HEK293 (cell line): Measurements from ENCODE around the gene WASF2.
A peak's percentile ranks its signal among the peaks of the same experiment; 100 is the strongest.

ENCODE experiments used
- HOXC10 ChIP-seq: sonication (generic); formaldehyde crosslinking; IDR thresholded peaks from 2 replicates; pipeline ENCODE4 v1.8.1; 2023; ENCODE audit warnings: mild to moderate bottlenecking, missing genetic modification reagents
- KLF10 ChIP-seq: fragments of 450-650 bp; IDR thresholded peaks from 2 replicates; pipeline ENCODE4 v1.5.1; 2018; ENCODE audit warnings: missing biosample characterization, mild to moderate bottlenecking, missing genetic modification characterization
- KLF8 ChIP-seq: fragments of 450-650 bp; formaldehyde crosslinking; IDR thresholded peaks from 2 replicates; pipeline ENCODE4 v1.5.1; 2016; ENCODE audit warnings: missing biosample characterization, missing genetic modification characterization
- OVOL3 ChIP-seq: fragments of 450-650 bp; formaldehyde crosslinking; IDR thresholded peaks from 2 replicates; pipeline ENCODE4 v1.5.1; 2016; ENCODE audit warnings: missing biosample characterization, missing genetic modification characterization
- PATZ1 ChIP-seq: fragments of 450-650 bp; formaldehyde crosslinking; IDR thresholded peaks from 2 replicates; pipeline ENCODE4 v1.5.1; 2016; ENCODE audit warnings: missing biosample characterization, missing genetic modification characterization
- SCRT2 ChIP-seq: fragments of 450-650 bp; formaldehyde crosslinking; IDR thresholded peaks from 2 replicates; pipeline ENCODE4 v1.5.1; 2016; ENCODE audit warnings: missing biosample characterization, missing genetic modification characterization
- SP7 ChIP-seq: fragments of 450-650 bp; formaldehyde crosslinking; IDR thresholded peaks from 2 replicates; pipeline ENCODE4 v1.5.1; 2016; ENCODE audit warnings: missing biosample characterization, missing genetic modification characterization
- YY1 ChIP-seq: fragments of 450-650 bp; formaldehyde crosslinking; IDR thresholded peaks from 2 replicates; pipeline ENCODE4 v1.5.1; 2018; ENCODE audit warnings: missing biosample characterization, missing genetic modification characterization
- ZBTB21 ChIP-seq: fragments of 450-650 bp; formaldehyde crosslinking; IDR thresholded peaks from 2 replicates; pipeline ENCODE4 v1.5.1; 2017; ENCODE audit warnings: missing biosample characterization, missing genetic modification characterization
- ZFHX2 ChIP-seq: fragments of 450-650 bp; formaldehyde crosslinking; conservative IDR thresholded peaks from 2 replicates; pipeline ENCODE4 v1.5.1; 2016; ENCODE audit warnings: missing biosample characterization, missing genetic modification characterization
- ZFP37 ChIP-seq: fragments of 450-650 bp; formaldehyde crosslinking; IDR thresholded peaks from 2 replicates; pipeline ENCODE4 v1.5.1; 2016; ENCODE audit warnings: missing biosample characterization, missing genetic modification characterization
- ZNF121 ChIP-seq: fragments of 450-650 bp; formaldehyde crosslinking; IDR thresholded peaks from 2 replicates; pipeline ENCODE4 v1.5.1; 2016; ENCODE audit warnings: missing biosample characterization, missing genetic modification characterization
- ZNF138 ChIP-seq: fragments of 450-650 bp; formaldehyde crosslinking; IDR thresholded peaks from 2 replicates; pipeline ENCODE4 v1.5.1; 2016; ENCODE audit warnings: missing biosample characterization, missing genetic modification characterization, borderline replicate concordance
- ZNF2 ChIP-seq: fragments of 450-650 bp; formaldehyde crosslinking; IDR thresholded peaks from 2 replicates; pipeline ENCODE4 v1.5.1; 2016; ENCODE audit warnings: missing biosample characterization, missing genetic modification characterization
- ZNF24 ChIP-seq: fragments of 450-650 bp; formaldehyde crosslinking; IDR thresholded peaks from 2 replicates; pipeline ENCODE4 v1.5.1; 2016; ENCODE audit warnings: missing biosample characterization, missing genetic modification characterization
- ZNF274 ChIP-seq, 2 experiments: fragments of 200-500 bp in 1 of 2; fragments of 450-650 bp in 1 of 2; sonication (Bioruptor generic) in 1 of 2; formaldehyde crosslinking in 1 of 2; IDR thresholded peaks; 2 replicates each; pipeline versions ENCODE4 v1.5.1 to v1.6.1; 2014 to 2016; ENCODE audit warnings: borderline replicate concordance in 1 of 2, inconsistent platforms in 1 of 2, low read length in 1 of 2, missing biosample characterization in 1 of 2, missing genetic modification characterization in 1 of 2
- ZNF302 ChIP-seq: fragments of 450-650 bp; formaldehyde crosslinking; IDR thresholded peaks from 2 replicates; pipeline ENCODE4 v1.5.1; 2016; ENCODE audit warnings: missing biosample characterization, missing genetic modification characterization, low read depth
- ZNF37A ChIP-seq: fragments of 450-650 bp; IDR thresholded peaks from 2 replicates; pipeline ENCODE4 v1.5.1; 2018; ENCODE audit warnings: missing biosample characterization, missing genetic modification characterization
- ZNF48 ChIP-seq: fragments of 450-650 bp; formaldehyde crosslinking; IDR thresholded peaks from 2 replicates; pipeline ENCODE4 v1.5.1; 2016; ENCODE audit warnings: missing biosample characterization, missing genetic modification characterization
- ZNF501 ChIP-seq: fragments of 450-650 bp; formaldehyde crosslinking; IDR thresholded peaks from 2 replicates; pipeline ENCODE4 v1.5.1; 2016; ENCODE audit warnings: missing biosample characterization, missing genetic modification characterization
- ZNF513 ChIP-seq: fragments of 450-650 bp; IDR thresholded peaks from 2 replicates; pipeline ENCODE4 v1.5.1; 2018; ENCODE audit warnings: missing biosample characterization, missing genetic modification characterization
- ZNF580 ChIP-seq: fragments of 450-650 bp; formaldehyde crosslinking; IDR thresholded peaks from 2 replicates; pipeline ENCODE4 v1.5.1; 2016; ENCODE audit warnings: missing biosample characterization, missing genetic modification characterization
- ZNF585B ChIP-seq: fragments of 450-650 bp; formaldehyde crosslinking; IDR thresholded peaks from 2 replicates; pipeline ENCODE4 v1.5.1; 2016; ENCODE audit warnings: missing biosample characterization, missing genetic modification characterization
- ZNF600 ChIP-seq: fragments of 450-650 bp; formaldehyde crosslinking; IDR thresholded peaks from 2 replicates; pipeline ENCODE4 v1.5.1; 2016; ENCODE audit warnings: missing biosample characterization, missing genetic modification characterization
- ZNF621 ChIP-seq: fragments of 450-650 bp; formaldehyde crosslinking; IDR thresholded peaks from 2 replicates; pipeline ENCODE4 v1.5.1; 2017; ENCODE audit warnings: missing biosample characterization, missing genetic modification characterization
- ZNF658 ChIP-seq: fragments of 450-650 bp; formaldehyde crosslinking; IDR thresholded peaks from 2 replicates; pipeline ENCODE4; 2016; ENCODE audit warnings: missing biosample characterization, missing genetic modification characterization
- ZNF747 ChIP-seq: fragments of 450-650 bp; formaldehyde crosslinking; IDR thresholded peaks from 2 replicates; pipeline ENCODE4 v1.5.1; 2016; ENCODE audit warnings: missing biosample characterization, missing genetic modification characterization
- ZNF792 ChIP-seq: fragments of 450-650 bp; formaldehyde crosslinking; IDR thresholded peaks from 2 replicates; pipeline ENCODE4 v1.5.1; 2016; ENCODE audit warnings: missing biosample characterization, missing genetic modification characterization
- ZSCAN23 ChIP-seq: fragments of 450-650 bp; formaldehyde crosslinking; IDR thresholded peaks from 2 replicates; pipeline ENCODE4 v1.5.1; 2016; ENCODE audit warnings: missing biosample characterization, missing genetic modification characterization
- TF ChIP-seq, protein P1 (sequence below): fragments of 450-650 bp; formaldehyde crosslinking; IDR thresholded peaks from 2 replicates; pipeline ENCODE4 v1.5.1; 2016; ENCODE audit warnings: missing biosample characterization, missing genetic modification characterization
- TF ChIP-seq, protein P2 (sequence below): fragments of 450-650 bp; formaldehyde crosslinking; IDR thresholded peaks from 2 replicates; pipeline ENCODE4 v1.5.1; 2016; ENCODE audit warnings: missing biosample characterization, missing genetic modification characterization
- TF ChIP-seq, protein P3 (sequence below): fragments of 450-650 bp; formaldehyde crosslinking; IDR thresholded peaks from 2 replicates; pipeline ENCODE4 v1.5.1; 2016; ENCODE audit warnings: missing biosample characterization, missing genetic modification characterization, low read depth

The WASF2 gene

DNA sequence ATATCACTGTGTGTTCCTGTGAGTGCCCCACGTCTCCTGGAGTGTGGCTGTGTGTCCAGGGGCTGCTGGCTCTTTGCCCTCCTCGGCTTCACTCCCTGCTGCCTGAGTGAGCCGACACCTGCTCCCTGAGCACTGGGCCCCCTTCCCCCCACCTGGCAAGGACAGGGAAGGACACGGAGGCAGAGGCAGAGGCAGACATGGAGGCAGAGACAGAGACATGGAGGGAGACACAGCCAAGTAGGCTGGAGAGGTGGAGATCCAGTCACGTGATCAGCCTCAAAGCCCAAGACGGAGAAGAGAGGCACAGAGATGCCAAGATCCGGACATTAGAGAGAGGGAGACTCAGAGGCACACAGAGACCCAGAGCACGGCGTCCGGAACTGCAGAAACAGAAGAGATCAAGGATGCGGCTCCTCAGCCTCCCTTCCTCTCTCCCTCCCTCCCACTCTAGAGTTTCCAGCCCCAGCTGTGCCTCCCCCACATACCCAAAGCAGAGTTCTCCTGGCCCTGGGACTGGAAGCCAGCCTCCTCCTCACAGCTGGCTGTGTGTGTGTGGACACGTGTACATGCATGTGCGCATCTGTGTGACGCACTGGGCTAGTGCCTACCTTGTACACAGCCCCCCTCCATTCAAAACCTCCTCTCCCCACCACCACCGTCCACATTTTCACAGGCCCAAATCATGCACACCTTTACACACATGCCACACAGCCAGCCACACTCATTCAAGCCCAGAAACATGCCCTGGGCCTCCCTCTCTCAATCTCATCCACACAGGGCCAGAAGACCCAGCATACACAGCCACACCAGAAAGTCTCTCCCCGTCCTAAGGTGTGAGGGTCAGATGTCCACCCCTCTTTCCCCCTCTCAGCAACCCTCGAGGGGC, 39.1 kb upstream of the WASF2 start (continued):
- TF ChIP-seq ZFP37 = no peak
- no peak for TF ChIP-seq SCRT2 (tag by site-specific recombination)
- no peak for TF ChIP-seq ZNF658 (tag by site-specific recombination)
- TF ChIP-seq SP7 (tag by site-specific recombination) = no peak
- TF ChIP-seq ZNF2 (tag by site-specific recombination) = 0 out of 2 replicates have a peak, but pooled peaks have one; percentile 15
- TF ChIP-seq ZNF621 (tag by site-specific recombination) = no peak
- TF ChIP-seq KLF10 (tag by site-specific recombination) = no peak
- TF ChIP-seq ZNF274 (IDR thresholded peaks at IDR 0.05; ENCODE audit: low read length) = no peak
- TF ChIP-seq ZNF274 (tag by site-specific recombination; IDR thresholded peaks at IDR 0.05; ENCODE audit: borderline replicate concordance) = no peak
- TF ChIP-seq, protein P1, sequence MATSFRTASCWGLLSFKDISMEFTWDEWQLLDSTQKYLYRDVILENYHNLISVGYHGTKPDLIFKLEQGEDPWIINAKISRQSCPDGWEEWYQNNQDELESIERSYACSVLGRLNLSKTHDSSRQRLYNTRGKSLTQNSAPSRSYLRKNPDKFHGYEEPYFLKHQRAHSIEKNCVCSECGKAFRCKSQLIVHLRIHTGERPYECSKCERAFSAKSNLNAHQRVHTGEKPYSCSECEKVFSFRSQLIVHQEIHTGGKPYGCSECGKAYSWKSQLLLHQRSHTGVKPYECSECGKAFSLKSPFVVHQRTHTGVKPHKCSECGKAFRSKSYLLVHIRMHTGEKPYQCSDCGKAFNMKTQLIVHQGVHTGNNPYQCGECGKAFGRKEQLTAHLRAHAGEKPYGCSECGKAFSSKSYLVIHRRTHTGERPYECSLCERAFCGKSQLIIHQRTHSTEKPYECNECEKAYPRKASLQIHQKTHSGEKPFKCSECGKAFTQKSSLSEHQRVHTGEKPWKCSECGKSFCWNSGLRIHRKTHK (tag by site-specific recombination) = no peak
- TF ChIP-seq ZNF121 = no peak
- no peak for TF ChIP-seq HOXC10 (CRISPR knock-in tag)
- no peak for TF ChIP-seq ZNF580 (tag by site-specific recombination)
- TF ChIP-seq ZSCAN23 (tag by site-specific recombination) = no peak
- no peak for TF ChIP-seq ZNF747 (tag by site-specific recombination)
- TF ChIP-seq ZBTB21 (tag by site-specific recombination) = no peak
- no peak for TF ChIP-seq ZNF48 (tag by site-specific recombination)
- TF ChIP-seq ZNF513 (tag by site-specific recombination) = no peak
- TF ChIP-seq KLF8 = no peak
- TF ChIP-seq ZNF37A (tag by site-specific recombination) = no peak
- no peak for TF ChIP-seq ZNF24 (tag by site-specific recombination)
- no peak for TF ChIP-seq ZNF585B (tag by site-specific recombination)
- no peak for TF ChIP-seq ZNF138 (tag by site-specific recombination)
- 0 out of 2 replicates have a peak, but pooled peaks have one; percentile 5 for TF ChIP-seq ZNF600 (tag by site-specific recombination)
- TF ChIP-seq ZNF302 (tag by site-specific recombination) = no peak
- TF ChIP-seq PATZ1 (tag by site-specific recombination) = peak; percentile 6; the same call in 1 of the 2 replicates
- no peak for TF ChIP-seq ZNF792 (tag by site-specific recombination)
- TF ChIP-seq ZNF501 (tag by site-specific recombination) = no peak
- peak; percentile 88 for TF ChIP-seq ZFHX2 (tag by site-specific recombination)
- TF ChIP-seq, protein P2, sequence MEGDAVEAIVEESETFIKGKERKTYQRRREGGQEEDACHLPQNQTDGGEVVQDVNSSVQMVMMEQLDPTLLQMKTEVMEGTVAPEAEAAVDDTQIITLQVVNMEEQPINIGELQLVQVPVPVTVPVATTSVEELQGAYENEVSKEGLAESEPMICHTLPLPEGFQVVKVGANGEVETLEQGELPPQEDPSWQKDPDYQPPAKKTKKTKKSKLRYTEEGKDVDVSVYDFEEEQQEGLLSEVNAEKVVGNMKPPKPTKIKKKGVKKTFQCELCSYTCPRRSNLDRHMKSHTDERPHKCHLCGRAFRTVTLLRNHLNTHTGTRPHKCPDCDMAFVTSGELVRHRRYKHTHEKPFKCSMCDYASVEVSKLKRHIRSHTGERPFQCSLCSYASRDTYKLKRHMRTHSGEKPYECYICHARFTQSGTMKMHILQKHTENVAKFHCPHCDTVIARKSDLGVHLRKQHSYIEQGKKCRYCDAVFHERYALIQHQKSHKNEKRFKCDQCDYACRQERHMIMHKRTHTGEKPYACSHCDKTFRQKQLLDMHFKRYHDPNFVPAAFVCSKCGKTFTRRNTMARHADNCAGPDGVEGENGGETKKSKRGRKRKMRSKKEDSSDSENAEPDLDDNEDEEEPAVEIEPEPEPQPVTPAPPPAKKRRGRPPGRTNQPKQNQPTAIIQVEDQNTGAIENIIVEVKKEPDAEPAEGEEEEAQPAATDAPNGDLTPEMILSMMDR (tag by site-specific recombination) = no peak
- TF ChIP-seq OVOL3 (tag by site-specific recombination) = no peak
- TF ChIP-seq, protein P3, sequence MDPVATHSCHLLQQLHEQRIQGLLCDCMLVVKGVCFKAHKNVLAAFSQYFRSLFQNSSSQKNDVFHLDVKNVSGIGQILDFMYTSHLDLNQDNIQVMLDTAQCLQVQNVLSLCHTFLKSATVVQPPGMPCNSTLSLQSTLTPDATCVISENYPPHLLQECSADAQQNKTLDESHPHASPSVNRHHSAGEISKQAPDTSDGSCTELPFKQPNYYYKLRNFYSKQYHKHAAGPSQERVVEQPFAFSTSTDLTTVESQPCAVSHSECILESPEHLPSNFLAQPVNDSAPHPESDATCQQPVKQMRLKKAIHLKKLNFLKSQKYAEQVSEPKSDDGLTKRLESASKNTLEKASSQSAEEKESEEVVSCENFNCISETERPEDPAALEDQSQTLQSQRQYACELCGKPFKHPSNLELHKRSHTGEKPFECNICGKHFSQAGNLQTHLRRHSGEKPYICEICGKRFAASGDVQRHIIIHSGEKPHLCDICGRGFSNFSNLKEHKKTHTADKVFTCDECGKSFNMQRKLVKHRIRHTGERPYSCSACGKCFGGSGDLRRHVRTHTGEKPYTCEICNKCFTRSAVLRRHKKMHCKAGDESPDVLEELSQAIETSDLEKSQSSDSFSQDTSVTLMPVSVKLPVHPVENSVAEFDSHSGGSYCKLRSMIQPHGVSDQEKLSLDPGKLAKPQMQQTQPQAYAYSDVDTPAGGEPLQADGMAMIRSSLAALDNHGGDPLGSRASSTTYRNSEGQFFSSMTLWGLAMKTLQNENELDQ = no peak
- no peak for TF ChIP-seq YY1 (tag by site-specific recombination)
